ENCODE measurements around the gene SLC25A26.
A peak's percentile ranks its signal among the peaks of the same experiment; 100 is the strongest.
"Not testable (repeated sequence)": the region's sequence is repeated elsewhere in the genome, so short reads cannot be mapped to it uniquely, and the experiment has no call there.

The SLC25A26 gene

GRCh38 chr3:66220602-66221377, at the start of gene SLC25A26:
Gene SLC25A26, plus strand, starts transcription at chr3:66221001. Its CDS starts 94 bp downstream, at chr3:66221095.
- DNase-seq (ENCODE audit: low read depth in 2 of 2) = peak; percentile 92 to 93

GRCh38 chr3:66172394-66172793, 48.4 kb upstream of the SLC25A26 start:
- no peak for DNase-seq (ENCODE audit: low read depth in 2 of 2)

GRCh38 chr3:66177026-66177425, 43.8 kb upstream of the SLC25A26 start:
- DNase-seq (ENCODE audit: low read depth in 2 of 2) = no peak

GRCh38 chr3:66178206-66178605, 42.6 kb upstream of the SLC25A26 start:
- no peak for DNase-seq (ENCODE audit: low read depth in 2 of 2)

GRCh38 chr3:66179793-66180192, 41.0 kb upstream of the SLC25A26 start:
- DNase-seq (ENCODE audit: low read depth in 2 of 2) = no peak

GRCh38 chr3:66181764-66182163, 39.0 kb upstream of the SLC25A26 start:
- DNase-seq (ENCODE audit: low read depth in 2 of 2) = no peak

GRCh38 chr3:66182246-66182645, 38.6 kb upstream of the SLC25A26 start:
- no peak for DNase-seq (ENCODE audit: low read depth in 2 of 2)

GRCh38 chr3:66186545-66186944, 34.3 kb upstream of the SLC25A26 start:
- no peak for DNase-seq (ENCODE audit: low read depth in 2 of 2)

- peak in 1 of 2 donors; percentile 10 for DNase-seq (ENCODE audit: low read depth in 2 of 2)
Measured at GRCh38 chr3:66195347-66195783, 25.4 kb upstream of the SLC25A26 start.

GRCh38 chr3:66196633-66197032, 24.2 kb upstream of the SLC25A26 start:
- no peak for DNase-seq (ENCODE audit: low read depth in 2 of 2)

GRCh38 chr3:66198437-66199088, 22.2 kb upstream of the SLC25A26 start:
- no peak for DNase-seq (ENCODE audit: low read depth in 2 of 2)

GRCh38 chr3:66199089-66199473, 21.7 kb upstream of the SLC25A26 start:
- no peak for DNase-seq (ENCODE audit: low read depth in 2 of 2)

GRCh38 chr3:66200147-66200546, 20.7 kb upstream of the SLC25A26 start:
- DNase-seq (ENCODE audit: low read depth in 2 of 2) = no peak

GRCh38 chr3:66200786-66201185, 20.0 kb upstream of the SLC25A26 start:
- DNase-seq (ENCODE audit: low read depth in 2 of 2) = no peak

- no peak for DNase-seq (ENCODE audit: low read depth in 2 of 2)
Measured at GRCh38 chr3:66203275-66203674, 17.5 kb upstream of the SLC25A26 start.

- no peak for DNase-seq (ENCODE audit: low read depth in 2 of 2)
Measured at GRCh38 chr3:66206806-66207205, 14.0 kb upstream of the SLC25A26 start.

GRCh38 chr3:66208189-66208588, 12.6 kb upstream of the SLC25A26 start:
- no peak for DNase-seq (ENCODE audit: low read depth in 2 of 2)

- no peak for DNase-seq (ENCODE audit: low read depth in 2 of 2)
Measured at GRCh38 chr3:66210687-66211295, 10.0 kb upstream of the SLC25A26 start.

GRCh38 chr3:66211779-66212178, 9.0 kb upstream of the SLC25A26 start:
- no peak for DNase-seq (ENCODE audit: low read depth in 2 of 2)

- DNase-seq (ENCODE audit: low read depth in 2 of 2) = no peak
Measured at GRCh38 chr3:66215106-66215505, 5.7 kb upstream of the SLC25A26 start.

- no peak for DNase-seq (ENCODE audit: low read depth in 2 of 2)
Measured at GRCh38 chr3:66220066-66220465, 735 bp upstream of the SLC25A26 start.

- DNase-seq (ENCODE audit: low read depth in 2 of 2) = no peak
Measured at GRCh38 chr3:66224220-66224619, 3.4 kb downstream of the SLC25A26 start.

GRCh38 chr3:66226093-66226492, 5.3 kb downstream of the SLC25A26 start:
- DNase-seq (ENCODE audit: low read depth in 2 of 2) = not testable (repeated sequence)

Data from stimulated activated CD4-positive, alpha-beta T cell treated with anti-CD3 and anti-CD28 coated beads, Interleukin-1b, Interleukin-23, amount 100 ng/mL, for 4 hours (primary cell).